Testis (tissue), 3 donors: Measurements from ENCODE around the gene ESPNL. TPM values are rescaled to one million over a fixed set of nuclear protein-coding genes. Genes with fewer than 3 reads are reported as not detected.

Experiments used
- DNase-seq: peaks from one replicate; pipeline ENCODE4 v3.0.0-alpha.2; 2019
- H3K27ac ChIP-seq, 2 donors: fragments of 200-600 bp; sonication (generic); one replicate each; pipeline ENCODE4 v1.5.1; 2019
- H3K27me3 ChIP-seq: fragments of 200-600 bp; sonication (generic); one replicate; pipeline ENCODE4 v1.5.1; 2019
- H3K36me3 ChIP-seq: fragments of 200-600 bp; sonication (generic); one replicate; pipeline ENCODE4 v1.5.1; 2017; ENCODE audit warnings: low read depth; ENCODE audit errors: missing control alignments
- H3K4me1 ChIP-seq: fragments of 200-600 bp; sonication (generic); one replicate; pipeline ENCODE4 v1.5.1; 2019
- H3K4me3 ChIP-seq, 2 donors: fragments of 200-600 bp; sonication (generic); one replicate each; pipeline ENCODE4 v1.5.1; 2017 to 2019
- H3K9me3 ChIP-seq: fragments of 200-600 bp; sonication (generic); one replicate; pipeline ENCODE4 v1.5.1; 2017
- CTCF ChIP-seq, 3 experiments: fragments of 450-650 bp in 2 of 3; fragments of 200-600 bp in 1 of 3; sonication (generic) in 1 of 3; IDR thresholded peaks; one replicate each; pipeline ENCODE4 v1.5.1; 2016 to 2019; ENCODE audit warnings: antibody characterized with exemption in 3 of 3, mild to moderate bottlenecking in 2 of 3, moderate library complexity in 1 of 3
- POLR2A ChIP-seq: fragments of 450-650 bp; IDR thresholded peaks from one replicate; pipeline ENCODE4 v1.6.1; 2017; ENCODE audit warnings: antibody characterized with exemption, mild to moderate bottlenecking, moderate library complexity
- WGBS, 2 donors: methylation state at CpG; one replicate each; pipeline ENCODE4 v1.1.5; 2018; 5-methylcytosine and 5-hydroxymethylcytosine counted together
- intact Hi-C: fragments of 100-400 bp; cut with DNase I; formaldehyde crosslinking; loops from one replicate; pipeline ENCODE4 v1.15.1; 2023; ENCODE audit warnings: low total_unique reads
- polyA plus RNA-seq: library from polyadenylated mRNA; stranded (reverse); fragments of 350-450 nt; fragmentation: Illumina TruSeq; extraction: RNeasy Lipid Tissue Mini Kit (QIAGEN cat#74804); gene quantifications from one replicate; pipeline ENCODE4 v1.2.3, GENCODE V29; 2014; ENCODE audit warnings: low read depth, low replicate concordance; ENCODE audit not compliant: insufficient read depth
- total RNA-seq, 2 donors: library from RNA; depleted of rRNA; stranded (reverse); fragments of >200 nt; gene quantifications; one replicate each; pipeline ENCODE4 v1.2.3, GENCODE V29; 2016

ESPNL gene
- total and polyA plus RNA-seq, 3 donors from 2014 or later = 2.1 to 7.5 (median 2.8) TPM

GRCh38 chr2:238067939-238068338 is 32.2 kb upstream of the ESPNL start:
- no peaks in the 10 kb centered on the region for H3K4me1 ChIP-seq
- no peak overlapping the region for H3K27ac ChIP-seq
- DNase-seq = no peak
- intact Hi-C loops = no loop called here
- no peak for TF ChIP-seq POLR2A
- no peak for TF ChIP-seq CTCF (IDR thresholded peaks at IDR 0.05)
- no peaks in the 10 kb centered on the region for H3K9me3 ChIP-seq
- H3K27me3 ChIP-seq = no peaks in the 10 kb centered on the region
- no peak overlapping the region for H3K4me3 ChIP-seq
- WGBS, 2 donors = 91 to 96% methylated on average over 7 of the region's 7 CpGs
- H3K36me3 ChIP-seq = no peaks in the 10 kb centered on the region

DNA sequence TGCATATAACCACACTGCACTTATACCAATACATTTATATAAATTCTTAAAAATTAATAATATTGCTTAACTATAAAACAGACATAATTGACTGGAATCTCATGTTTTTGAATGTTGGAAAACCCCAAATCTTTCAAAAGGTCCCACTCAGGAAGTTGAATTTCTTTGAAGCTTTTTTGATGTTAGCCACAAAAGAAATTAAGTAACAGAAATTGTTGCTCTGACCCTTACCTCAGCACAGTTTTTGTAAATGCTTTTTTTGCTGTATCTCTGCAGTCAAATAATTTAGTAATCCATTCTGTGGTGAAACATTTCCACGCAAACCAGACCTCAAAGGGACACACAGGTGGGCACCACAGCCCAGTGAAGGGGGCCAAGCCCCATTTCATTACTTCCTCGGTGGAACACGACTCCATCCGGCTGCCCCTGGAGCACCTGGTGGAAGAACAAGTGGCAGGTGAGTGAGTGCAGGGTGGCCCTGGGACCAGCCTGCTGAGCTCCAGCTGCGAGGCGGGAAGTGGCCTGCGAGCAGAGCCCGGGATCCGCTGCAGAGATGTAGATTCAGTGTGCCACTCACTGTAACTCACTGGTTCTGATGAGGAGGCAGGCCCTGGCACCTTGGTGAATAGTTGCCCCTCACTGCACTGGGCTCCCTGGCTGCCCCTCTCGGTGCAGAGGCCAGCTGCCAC is 31.0 kb upstream of the ESPNL start:
- no peak overlapping the region for H3K27ac ChIP-seq
- H3K4me3 ChIP-seq = no peak overlapping the region
- no peaks in the 10 kb centered on the region for H3K4me1 ChIP-seq
- H3K9me3 ChIP-seq = no peaks in the 10 kb centered on the region
- H3K36me3 ChIP-seq = no peaks in the 10 kb centered on the region
- intact Hi-C loops = no loop called here
- no peak for TF ChIP-seq CTCF (IDR thresholded peaks at IDR 0.05)
- TF ChIP-seq POLR2A = no peak
- 95 to 97% methylated on average over 10 of the region's 10 CpGs for WGBS, 2 donors
- DNase-seq = no peak
- no peaks in the 10 kb centered on the region for H3K27me3 ChIP-seq

DNA sequence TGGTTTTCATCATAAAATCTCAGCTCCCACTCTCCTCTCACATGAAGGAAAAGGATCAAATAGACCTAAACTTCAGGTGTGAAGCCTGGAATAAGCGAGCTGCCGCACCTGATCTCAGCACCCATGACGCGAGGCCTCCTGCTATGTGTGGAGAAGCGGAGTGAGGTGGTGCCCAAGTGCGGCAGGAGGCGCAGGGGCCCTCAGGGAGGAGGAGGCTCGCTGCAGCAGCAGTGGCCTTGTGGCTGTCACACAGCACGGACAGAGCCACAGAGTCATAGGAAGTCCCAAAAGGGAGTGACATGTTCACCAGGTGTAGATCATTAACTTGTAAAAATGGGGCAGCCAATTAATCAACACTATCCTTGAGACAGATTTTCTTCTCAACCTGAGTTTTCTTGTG is 30.3 kb upstream of the ESPNL start:
- no peaks in the 10 kb centered on the region for H3K36me3 ChIP-seq
- no peak for DNase-seq
- H3K9me3 ChIP-seq = no peaks in the 10 kb centered on the region

GRCh38 chr2:238075397-238075796 is 24.7 kb upstream of the ESPNL start:
- TF ChIP-seq CTCF (IDR thresholded peaks at IDR 0.05) (no peak), POLR2A (no peak)
- Histone ChIP-seq H3K4me3 (no peak overlapping the region), H3K27ac (no peak overlapping the region), H3K36me3 (no peaks in the 10 kb centered on the region), H3K4me1 (no peaks in the 10 kb centered on the region), H3K9me3 (no peaks in the 10 kb centered on the region), H3K27me3 (no peaks in the 10 kb centered on the region)
- intact Hi-C loops = no loop called here
- no peak for DNase-seq

More for the DNA sequence above, 30.3 kb upstream of the ESPNL start:
- Histone ChIP-seq H3K4me1 (no peaks in the 10 kb centered on the region), H3K27me3 (no peaks in the 10 kb centered on the region), H3K4me3 (no peak overlapping the region), H3K27ac (no peak overlapping the region)
- intact Hi-C loops = no loop called here
- WGBS, 2 donors = 90 to 95% methylated on average over 9 of the region's 9 CpGs
- TF ChIP-seq POLR2A (no peak), CTCF (IDR thresholded peaks at IDR 0.05) (no peak)

- DNase-seq = no peak
- H3K9me3 ChIP-seq = no peaks in the 10 kb centered on the region
- intact Hi-C loops = no loop called here
- TF ChIP-seq POLR2A (no peak), CTCF (IDR thresholded peaks at IDR 0.05) (no peak)
- no peaks in the 10 kb centered on the region for H3K36me3 ChIP-seq
- 89 to 94% methylated on average over 1 of the region's 1 CpG for WGBS, 2 donors
- H3K4me1 ChIP-seq = no peaks in the 10 kb centered on the region
- no peak overlapping the region for H3K4me3 ChIP-seq
- no peaks in the 10 kb centered on the region for H3K27me3 ChIP-seq
- no peak overlapping the region for H3K27ac ChIP-seq
These were observed 22.8 kb upstream of the ESPNL start for GRCh38 chr2:238077292-238077691.
